Muscle layer of colon (tissue), 2 donors: ENCODE results near the gene PPFIBP1.

Experiments used
- H3K27ac ChIP-seq: one replicate; pipeline ENCODE4 v1.7.0; 2013; ENCODE audit warnings: low read depth, mild to moderate bottlenecking, low read length, moderate library complexity
- H3K27me3 ChIP-seq, 2 donors: one replicate each; pipeline ENCODE4 v1.7.0; 2013; ENCODE audit warnings: low read length in 2 of 2, mild to moderate bottlenecking in 2 of 2; ENCODE audit not compliant: insufficient read depth in 2 of 2, control insufficient read depth in 1 of 2
- H3K36me3 ChIP-seq: one replicate; pipeline ENCODE4 v1.7.0; 2013; ENCODE audit warnings: mild to moderate bottlenecking, low read length; ENCODE audit not compliant: insufficient read depth
- H3K4me1 ChIP-seq: one replicate; pipeline ENCODE4 v1.7.0; 2013; ENCODE audit warnings: mild to moderate bottlenecking, low read length; ENCODE audit not compliant: insufficient read depth
- H3K4me3 ChIP-seq, 2 donors: one replicate each; pipeline ENCODE4 v1.7.0; 2013; ENCODE audit warnings: low read length in 2 of 2, low read depth in 1 of 2, mild to moderate bottlenecking in 1 of 2, moderate library complexity in 1 of 2
- H3K9ac ChIP-seq: one replicate; pipeline ENCODE4 v1.7.0; 2013; ENCODE audit warnings: low read length
- H3K9me3 ChIP-seq: one replicate; pipeline ENCODE4 v1.7.0; 2013; ENCODE audit warnings: mild to moderate bottlenecking, low read length
- donor health status: abdominal sarcoma.
- donor health status: Adenocarcinoma of cecum.

The PPFIBP1 gene

GRCh38 chr12:27657296-27657695 is 133.3 kb downstream of the PPFIBP1 start:
- Histone ChIP-seq H3K9me3 (no peaks in the 10 kb centered on the region), H3K9ac (no peak overlapping the region), H3K4me1 (no peaks in the 10 kb centered on the region), H3K36me3 (peaks cover 24% of the 10 kb centered on the region), H3K27me3 (no peaks in the 10 kb centered on the region), H3K4me3 (no peak overlapping the region), H3K27ac (no peak overlapping the region)

DNA sequence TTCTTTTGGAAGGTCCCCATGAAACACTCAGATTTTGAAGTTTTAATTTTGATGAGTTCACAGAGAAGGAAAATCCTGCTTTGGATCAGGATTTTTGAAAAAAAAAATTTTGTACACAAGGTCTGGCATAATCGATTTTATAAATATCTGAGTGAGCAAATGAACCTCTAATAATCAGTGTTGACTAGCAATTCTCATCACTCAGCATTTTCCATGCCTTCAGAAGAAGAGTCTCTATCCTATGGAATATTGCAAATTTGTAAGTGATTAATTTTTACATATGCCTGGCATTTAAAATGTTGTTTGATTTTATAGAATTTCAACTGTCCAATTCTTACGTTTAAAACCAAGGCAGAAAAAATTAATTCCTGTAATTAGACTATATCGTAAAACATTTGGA is 141.7 kb downstream of the PPFIBP1 start:
- Histone ChIP-seq H3K4me1 (no peaks in the 10 kb centered on the region), H3K9me3 (no peaks in the 10 kb centered on the region), H3K9ac (no peak overlapping the region), H3K36me3 (peaks cover 31% of the 10 kb centered on the region), H3K4me3 (no peak overlapping the region), H3K27ac (no peak overlapping the region), H3K27me3 (no peaks in the 10 kb centered on the region)

GRCh38 chr12:27666510-27666909 is 142.5 kb downstream of the PPFIBP1 start:
- H3K27ac ChIP-seq, result no peak overlapping the region
- peaks cover 26% of the 10 kb centered on the region for H3K36me3 ChIP-seq
- no peaks in the 10 kb centered on the region for H3K27me3 ChIP-seq
- H3K4me3 ChIP-seq, result no peak overlapping the region
- H3K9ac ChIP-seq, result no peak overlapping the region
- no peaks in the 10 kb centered on the region for H3K4me1 ChIP-seq
- no peaks in the 10 kb centered on the region for H3K9me3 ChIP-seq

DNA sequence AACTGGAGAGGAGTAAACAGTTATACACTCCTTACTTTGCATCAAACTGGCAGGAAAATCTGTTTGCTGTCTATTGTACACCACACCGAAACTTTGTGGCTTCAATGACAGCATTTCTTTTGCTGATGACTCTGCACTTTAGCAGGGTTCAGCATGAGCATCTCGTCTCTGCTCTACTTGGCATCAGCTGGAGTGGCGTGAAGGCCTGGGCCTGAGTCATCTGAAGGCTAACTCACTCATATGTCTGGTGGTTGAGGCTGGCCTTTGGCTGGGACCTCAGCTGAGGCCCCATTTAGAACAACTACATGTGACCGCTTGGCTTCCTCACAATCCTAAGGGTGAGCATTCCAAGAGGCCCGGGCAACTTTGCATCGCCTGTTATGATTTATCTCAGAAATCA is 143.5 kb downstream of the PPFIBP1 start:
- Histone ChIP-seq H3K9ac (no peak overlapping the region), H3K27me3 (no peaks in the 10 kb centered on the region), H3K4me3 (no peak overlapping the region), H3K4me1 (no peaks in the 10 kb centered on the region), H3K9me3 (no peaks in the 10 kb centered on the region), H3K36me3 (peaks cover 27% of the 10 kb centered on the region), H3K27ac (no peak overlapping the region)

DNA sequence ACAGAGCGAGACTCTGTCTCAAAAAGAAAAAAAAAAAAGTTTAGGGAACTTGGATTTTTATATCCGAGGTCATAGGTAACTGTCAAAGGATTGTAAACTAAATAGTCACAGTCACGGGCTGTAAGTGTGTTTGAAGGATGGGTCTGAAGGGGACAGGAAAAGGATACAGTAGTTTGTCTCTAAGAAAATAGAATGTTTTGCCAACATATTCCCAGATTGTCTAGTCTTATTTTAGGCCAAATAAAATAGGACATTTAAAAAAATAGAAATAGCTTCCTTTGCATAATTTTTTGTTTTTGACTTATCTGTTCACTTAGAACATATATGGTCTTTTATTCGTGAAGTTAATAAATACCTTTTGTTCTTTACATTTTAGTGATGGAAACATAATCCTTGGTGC is 148.0 kb downstream of the PPFIBP1 start:
- Histone ChIP-seq H3K9me3 (no peaks in the 10 kb centered on the region), H3K4me3 (no peak overlapping the region), H3K27ac (no peak overlapping the region), H3K27me3 (no peaks in the 10 kb centered on the region), H3K9ac (no peak overlapping the region), H3K36me3 (peaks cover 31% of the 10 kb centered on the region), H3K4me1 (no peaks in the 10 kb centered on the region)

GRCh38 chr12:27672643-27673042 is 148.6 kb downstream of the PPFIBP1 start:
- no peaks in the 10 kb centered on the region for H3K27me3 ChIP-seq
- H3K9me3 ChIP-seq, result no peaks in the 10 kb centered on the region
- H3K4me3 ChIP-seq, result no peak overlapping the region
- no peaks in the 10 kb centered on the region for H3K4me1 ChIP-seq
- peaks cover 30% of the 10 kb centered on the region for H3K36me3 ChIP-seq
- no peak overlapping the region for H3K9ac ChIP-seq
- H3K27ac ChIP-seq, result no peak overlapping the region

- peaks cover 25% of the 10 kb centered on the region for H3K36me3 ChIP-seq
- H3K9me3 ChIP-seq, result no peaks in the 10 kb centered on the region
- H3K4me1 ChIP-seq, result no peaks in the 10 kb centered on the region
- H3K4me3 ChIP-seq, result no peak overlapping the region
- H3K9ac ChIP-seq, result no peak overlapping the region
- H3K27me3 ChIP-seq, result no peaks in the 10 kb centered on the region
- H3K27ac ChIP-seq, result no peak overlapping the region
Observed at GRCh38 chr12:27673101-27673718, 149.2 kb downstream of the PPFIBP1 start.

DNA sequence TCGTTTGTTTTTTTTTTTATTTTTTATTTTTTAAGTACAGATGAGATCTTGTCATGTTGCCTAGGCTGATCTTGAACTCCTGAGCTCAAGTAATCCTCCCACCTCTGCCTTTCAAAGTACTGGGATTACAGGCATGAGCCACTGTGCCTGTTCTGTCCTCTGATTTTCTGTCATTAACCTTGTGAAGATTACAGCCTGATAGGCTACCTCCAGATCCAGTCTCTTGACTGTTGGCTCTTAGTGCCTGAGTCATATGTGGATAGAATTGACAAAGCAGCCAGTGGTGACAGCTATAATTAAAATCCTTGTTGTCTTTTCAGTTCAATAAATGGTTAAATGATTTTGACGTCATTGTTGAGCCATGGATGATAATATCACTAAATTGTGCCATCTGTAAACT is 151.0 kb downstream of the PPFIBP1 start:
- Histone ChIP-seq H3K4me1 (no peaks in the 10 kb centered on the region), H3K9ac (no peak overlapping the region), H3K27ac (no peak overlapping the region), H3K9me3 (no peaks in the 10 kb centered on the region), H3K36me3 (peaks cover 30% of the 10 kb centered on the region), H3K27me3 (no peaks in the 10 kb centered on the region), H3K4me3 (no peak overlapping the region)

DNA sequence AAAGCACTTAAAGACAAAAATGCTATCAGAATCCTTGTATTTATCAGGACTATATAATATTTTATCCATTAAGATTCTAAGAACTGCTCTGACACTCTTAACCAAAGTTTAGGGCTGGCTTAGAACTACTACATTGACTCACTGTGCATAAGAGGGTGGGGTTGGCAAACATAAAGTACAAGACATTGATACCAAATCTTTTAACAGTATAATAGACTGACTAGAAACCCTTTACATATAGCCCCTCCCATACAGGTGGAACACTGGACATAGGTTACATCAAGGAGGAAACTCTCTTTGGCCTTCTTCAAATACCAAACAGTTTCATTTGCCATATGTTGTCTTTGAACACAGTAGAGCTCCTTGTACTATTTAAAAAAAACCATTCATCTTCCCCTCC is 156.6 kb downstream of the PPFIBP1 start:
- peaks cover 46% of the 10 kb centered on the region for H3K36me3 ChIP-seq
- H3K9ac ChIP-seq, result no peak overlapping the region

GRCh38 chr12:27682534-27682933 is 158.5 kb downstream of the PPFIBP1 start:
- H3K36me3 ChIP-seq, result peaks cover 35% of the 10 kb centered on the region
- no peak overlapping the region for H3K4me3 ChIP-seq
- no peak overlapping the region for H3K27ac ChIP-seq
- H3K27me3 ChIP-seq, result no peaks in the 10 kb centered on the region
- H3K4me1 ChIP-seq, result no peaks in the 10 kb centered on the region
- H3K9me3 ChIP-seq, result no peaks in the 10 kb centered on the region
- no peak overlapping the region for H3K9ac ChIP-seq

More for the DNA sequence above, 156.6 kb downstream of the PPFIBP1 start:
- H3K27me3 ChIP-seq, result no peaks in the 10 kb centered on the region
- no peaks in the 10 kb centered on the region for H3K9me3 ChIP-seq
- H3K27ac ChIP-seq, result no peak overlapping the region
- no peaks in the 10 kb centered on the region for H3K4me1 ChIP-seq
- H3K4me3 ChIP-seq, result no peak overlapping the region

DNA sequence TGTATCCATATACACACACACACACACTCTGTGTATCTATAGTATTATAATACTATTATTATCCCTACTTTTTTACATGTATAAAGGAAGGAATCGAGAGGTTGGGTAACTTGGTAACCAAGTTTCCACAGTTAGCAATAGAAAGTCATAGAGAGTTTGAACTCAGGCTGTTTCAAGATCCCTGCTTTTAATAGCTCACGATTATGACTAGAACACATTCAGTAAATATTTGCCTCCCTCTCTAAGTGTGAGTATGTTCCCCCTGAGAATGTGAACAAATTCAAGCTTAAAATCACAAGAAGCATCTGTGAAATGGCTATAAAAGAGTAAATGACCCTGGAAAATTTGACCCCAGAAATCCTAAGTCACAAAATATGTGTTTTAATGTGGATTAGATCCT is 161.3 kb downstream of the PPFIBP1 start:
- H3K9ac ChIP-seq, result no peak overlapping the region
- H3K27me3 ChIP-seq, result no peaks in the 10 kb centered on the region
- H3K9me3 ChIP-seq, result no peaks in the 10 kb centered on the region
- peaks cover 48% of the 10 kb centered on the region for H3K36me3 ChIP-seq
- H3K4me3 ChIP-seq, result no peak overlapping the region
- H3K4me1 ChIP-seq, result no peaks in the 10 kb centered on the region
- H3K27ac ChIP-seq, result no peak overlapping the region

- Histone ChIP-seq H3K27ac (no peak overlapping the region), H3K4me3 (no peak overlapping the region), H3K4me1 (no peaks in the 10 kb centered on the region), H3K9ac (no peak overlapping the region), H3K9me3 (no peaks in the 10 kb centered on the region), H3K36me3 (peaks cover 49% of the 10 kb centered on the region), H3K27me3 (no peaks in the 10 kb centered on the region)
Observed at GRCh38 chr12:27686147-27686546, 162.1 kb downstream of the PPFIBP1 start.
